ENCODE measurements around the gene CTIF. TPM values are rescaled to one million over a fixed set of nuclear protein-coding genes. Genes with fewer than 3 reads are reported as not detected.

Gene CTIF
- total and polyA plus RNA-seq, 2 experiments from 2014 or later = 8.6 to 14.4 TPM

- ATAC-seq (peak; percentile 5; the same call in 1 of the 3 replicates), DNase-seq (ENCODE audit: low spot score) (no peak)
- no peaks in the 10 kb centered on the region for H3K27me3 Mint-ChIP-seq (ENCODE audit: insufficient read depth, low read depth, poor library complexity)
- no peak overlapping the region for H3K27ac Mint-ChIP-seq
- H3K4me1 ChIP-seq (ENCODE audit: insufficient read depth) = no peaks in the 10 kb centered on the region; the same call in 1 of the 2 replicates
- no peak overlapping the region for H3K4me3 ChIP-seq
- H3K9me2 ChIP-seq (ENCODE audit: insufficient read depth) = no peaks in the 10 kb centered on the region
- no peak overlapping the region for H3K27ac ChIP-seq (ENCODE audit: low read depth)
- peaks cover 17% of the 10 kb centered on the region for H3K9me3 Mint-ChIP-seq
- no peaks in the 10 kb centered on the region; the same call in 2 of the 3 replicates for H3K4me1 Mint-ChIP-seq
- H2AFZ ChIP-seq = no peak overlapping the region
- no peak overlapping the region for H3K4me3 Mint-ChIP-seq
- no peak for TF ChIP-seq ETS1 (IDR thresholded peaks at IDR 0.05)
- TF ChIP-seq JUNB (IDR thresholded peaks at IDR 0.05; ENCODE audit: unreplicated experiment) = no peak
- TF ChIP-seq CREB1 (CRISPR knock-in tag; IDR thresholded peaks at IDR 0.05; ENCODE audit: low read depth) = no peak
- no peak for TF ChIP-seq EZH2phosphoT487 (IDR thresholded peaks at IDR 0.05; ENCODE audit: unreplicated experiment)
- no peak for TF ChIP-seq ZNF462 (CRISPR knock-in tag; IDR thresholded peaks at IDR 0.05)
- no peak for TF ChIP-seq EZH2 (IDR thresholded peaks at IDR 0.05; ENCODE audit: low read depth, unreplicated experiment)
- no peak for TF ChIP-seq CTCF (conservative IDR thresholded peaks at IDR 0.05; ENCODE audit: low read depth in 2 of 2)
- TF ChIP-seq NANOG (IDR thresholded peaks at IDR 0.05; ENCODE audit: borderline replicate concordance) = no peak
- no peak for TF ChIP-seq POLR2AphosphoS5 (IDR thresholded peaks at IDR 0.05; ENCODE audit: low read depth)
- no peak for TF ChIP-seq REST (IDR thresholded peaks at IDR 0.05; ENCODE audit: unreplicated experiment)
- TF ChIP-seq ZNF114 (CRISPR knock-in tag; IDR thresholded peaks at IDR 0.05) = no peak
- no peak for TF ChIP-seq STAT1 (IDR thresholded peaks at IDR 0.05; ENCODE audit: unreplicated experiment)
- TF ChIP-seq ZNF331 (CRISPR knock-in tag; IDR thresholded peaks at IDR 0.05; ENCODE audit: low read depth) = no peak
- no peak overlapping the region for H3K4me2 ChIP-seq
- H3K79me2 ChIP-seq (replicated peaks; ENCODE audit: insufficient read depth) = no peaks in the 10 kb centered on the region
- H3K27me3 ChIP-seq (ENCODE audit: insufficient read depth) = no peaks in the 10 kb centered on the region
- H3K36me3 ChIP-seq (ENCODE audit: insufficient read depth) = no peaks in the 10 kb centered on the region
- peaks cover 18% of the 10 kb centered on the region for H3K36me3 Mint-ChIP-seq (ENCODE audit: low read depth)
- no peaks in the 10 kb centered on the region for H4K20me1 ChIP-seq (replicated peaks; ENCODE audit: insufficient read depth)
- no peaks in the 10 kb centered on the region for H3F3A ChIP-seq (replicated peaks; ENCODE audit: low read depth)
These were observed 136.0 kb downstream of the CTIF start for GRCh38 chr18:48674758-48675351.
